Right lobe of liver (tissue), 4 donors: ENCODE data around the gene SHISA6.

Experiments
- CTCF ChIP-seq, 4 donors: fragments of 200-600 bp in 3 of 4; fragments of 450-650 bp in 1 of 4; IDR thresholded peaks; one replicate each; pipeline versions ENCODE4 v1.5.1 to v1.8.0; 2016 to 2022; ENCODE audit warnings: antibody characterized with exemption in 4 of 4, mild to moderate bottlenecking in 2 of 4
- POLR2A ChIP-seq: fragments of 450-650 bp; IDR thresholded peaks from one replicate; pipeline ENCODE4 v1.6.1; 2017; ENCODE audit warnings: antibody characterized with exemption, mild to moderate bottlenecking
- donor health status: DM: no; HTN: no; CAD: no.
- donor health status: DM: no; HTN: no; CAD: no.
- donor health status: DM: no; HTN: yes; CAD: no.

- TF ChIP-seq CTCF (IDR thresholded peaks at IDR 0.05) (no peak), POLR2A (no peak)
Measured at GRCh38 chr17:11273596-11273995, 32.6 kb downstream of the SHISA6 start.
